PC-9 (cell line): ENCODE measurements around the gene FCRL1. TPM values are rescaled to one million over a fixed set of nuclear protein-coding genes. Genes with fewer than 3 reads are reported as not detected.

ENCODE experiments used
- BruUV-seq: library from RNA; stranded (reverse); fragments of 400-500 nt; replicated peaks from 2 replicates; lab custom pipeline; 2021; lab: Mats Ljungman, UMichigan
- CTCF ChIA-PET: fragments of 300-600 bp; sonication (Branson Sonifier 250); formaldehyde crosslinking; loops from one replicate; lab custom pipeline; 2022; ENCODE audit warnings: antibody characterized with exemption; lab: Charles Lee
- POLR2A ChIA-PET: fragments of 300-600 bp; sonication (Branson Sonifier 250); formaldehyde crosslinking; loops from one replicate; lab custom pipeline; 2022; ENCODE audit warnings: antibody characterized with exemption; ENCODE audit not compliant: unreplicated experiment; lab: Charles Lee
- DNase-seq, 2 experiments: peaks; one replicate each; pipeline versions ENCODE4 v3.0.0 to v3.0.0-alpha.2; 2015 to 2022; ENCODE audit warnings: mixed read lengths in 1 of 2
- H2AFZ ChIP-seq: fragments of 200-600 bp; sonication (generic); 2 replicates; pipeline ENCODE4 v1.8.1; 2017; ENCODE audit warnings: antibody characterized with exemption
- H3F3A ChIP-seq: fragments of 200-600 bp; sonication (generic); 2 replicates; pipeline ENCODE4 v1.8.1; 2017; ENCODE audit warnings: antibody characterized with exemption, mild to moderate bottlenecking, low read depth; ENCODE audit not compliant: insufficient read depth
- H3K27ac ChIP-seq: fragments of 200-600 bp; sonication (generic); 2 replicates; pipeline ENCODE4 v1.6.1; 2016; ENCODE audit warnings: mixed run types
- H3K27me3 ChIP-seq: fragments of 200-600 bp; sonication (generic); 2 replicates; pipeline ENCODE4 v1.6.1; 2016; ENCODE audit warnings: low read depth, mixed run types; ENCODE audit not compliant: insufficient read depth
- H3K36me3 ChIP-seq: fragments of 200-600 bp; sonication (generic); 2 replicates; pipeline ENCODE4 v1.6.1; 2016; ENCODE audit warnings: low read depth, mixed run types
- H3K4me1 ChIP-seq: fragments of 200-600 bp; sonication (generic); replicated peaks from 2 replicates; pipeline ENCODE4 v1.6.1; 2016; ENCODE audit warnings: mixed run types; ENCODE audit not compliant: insufficient read depth
- H3K4me2 ChIP-seq: fragments of 200-600 bp; sonication (generic); 2 replicates; pipeline ENCODE4 v1.6.1; 2017; ENCODE audit warnings: mixed run types
- H3K4me3 ChIP-seq: fragments of 200-600 bp; sonication (generic); 2 replicates; pipeline ENCODE4 v1.6.1; 2016; ENCODE audit warnings: mixed run types
- H3K79me2 ChIP-seq: fragments of 200-600 bp; sonication (generic); 2 replicates; pipeline ENCODE4 v1.6.1; 2017; ENCODE audit warnings: low read depth, mixed run types
- H3K9me2 ChIP-seq: fragments of 200-600 bp; sonication (generic); 2 replicates; pipeline ENCODE4 v1.8.1; 2017; ENCODE audit warnings: mild to moderate bottlenecking; ENCODE audit not compliant: insufficient read depth
- H3K9me3 ChIP-seq: fragments of 200-600 bp; sonication (generic); 2 replicates; pipeline ENCODE4 v1.8.1; 2016; ENCODE audit warnings: low read depth; ENCODE audit not compliant: insufficient read depth
- H4K20me1 ChIP-seq: fragments of 200-600 bp; sonication (generic); 2 replicates; pipeline ENCODE4 v1.8.1; 2017; ENCODE audit not compliant: insufficient read depth
- CTCF ChIP-seq: fragments of 200-600 bp; sonication (generic); conservative IDR thresholded peaks from 2 replicates; pipeline ENCODE4 v1.6.1; 2017; ENCODE audit warnings: mixed run types, antibody characterized with exemption, mild to moderate bottlenecking, moderate library complexity
- EZH2 ChIP-seq: fragments of 200-600 bp; sonication (generic); IDR thresholded peaks from 2 replicates; pipeline ENCODE4 v1.8.0; 2017; ENCODE audit warnings: antibody characterized with exemption, low read depth
- intact Hi-C: fragments of 100-400 bp; cut with micrococcal nuclease; formaldehyde crosslinking; loops from one replicate; pipeline ENCODE4 v1.10.0; 2022; ENCODE audit not compliant: unreplicated experiment
- total RNA-seq: library from RNA; stranded (reverse); gene quantifications from 2 replicates; pipeline ENCODE4 v1.2.3, GENCODE V29; 2021

Gene FCRL1
- total RNA-seq, 1 experiment from 2014 or later: not detected

GRCh38 chr1:157770442-157771043 is 49.4 kb downstream of the FCRL1 start:
- no TSS peak for BruUV-seq
- CTCF ChIA-PET: no interaction called here
- Histone ChIP-seq H3K4me3 (no peak overlapping the region), H3K9me2 (no peaks in the 10 kb centered on the region), H3K79me2 (no peaks in the 10 kb centered on the region), H3K9me3 (no peaks in the 10 kb centered on the region), H3F3A (no peaks in the 10 kb centered on the region), H3K4me2 (no peak overlapping the region), H3K27ac (no peak overlapping the region), H3K4me1 (no peaks in the 10 kb centered on the region), H3K27me3 (peaks cover 21% of the 10 kb centered on the region), H4K20me1 (no peaks in the 10 kb centered on the region), H2AFZ (no peak overlapping the region), H3K36me3 (no peaks in the 10 kb centered on the region)
- intact Hi-C loops: no loop called here
- POLR2A ChIA-PET: no interaction called here
- TF ChIP-seq EZH2: no peak
- no peak; the same call in 1 of the 2 replicates for TF ChIP-seq CTCF
- no peak for DNase-seq

- no peaks in the 10 kb centered on the region for H3K9me3 ChIP-seq
- CTCF ChIA-PET: no interaction called here
- no peaks in the 10 kb centered on the region for H3F3A ChIP-seq
- H3K79me2 ChIP-seq: no peaks in the 10 kb centered on the region
- no peak overlapping the region for H2AFZ ChIP-seq
- no TSS peak for BruUV-seq
- H3K9me2 ChIP-seq: no peaks in the 10 kb centered on the region
- TF ChIP-seq CTCF (no peak), EZH2 (no peak)
- no peak overlapping the region for H3K4me3 ChIP-seq
- intact Hi-C loops: no loop called here
- H3K27me3 ChIP-seq: peaks cover 45% of the 10 kb centered on the region
- no peaks in the 10 kb centered on the region for H4K20me1 ChIP-seq
- no peaks in the 10 kb centered on the region for H3K36me3 ChIP-seq
- POLR2A ChIA-PET: no interaction called here
- H3K4me1 ChIP-seq: no peaks in the 10 kb centered on the region
- DNase-seq: no peak
- H3K27ac ChIP-seq: no peak overlapping the region
- H3K4me2 ChIP-seq: no peak overlapping the region
These were observed 53.1 kb downstream of the FCRL1 start for GRCh38 chr1:157766792-157767191.

- intact Hi-C loops: no loop called here
- Histone ChIP-seq H3K9me3 (no peaks in the 10 kb centered on the region), H3K4me1 (no peaks in the 10 kb centered on the region), H3K27me3 (peaks cover 4% of the 10 kb centered on the region; the same call in 1 of the 2 replicates), H3K4me3 (no peak overlapping the region), H2AFZ (no peak overlapping the region), H3F3A (no peaks in the 10 kb centered on the region), H3K4me2 (no peak overlapping the region), H3K79me2 (no peaks in the 10 kb centered on the region), H4K20me1 (no peaks in the 10 kb centered on the region), H3K9me2 (0 out of 2 replicates have a peak, but pooled peaks cover 3% of the 10 kb centered on the region), H3K36me3 (no peaks in the 10 kb centered on the region), H3K27ac (no peak overlapping the region)
- CTCF ChIA-PET: no interaction called here
- TF ChIP-seq EZH2 (no peak), CTCF (no peak)
- POLR2A ChIA-PET: no interaction called here
- no peak for DNase-seq
- BruUV-seq: no TSS peak
These were observed 61.9 kb downstream of the FCRL1 start for GRCh38 chr1:157758018-157758417.
